GM12891 (cell line): ENCODE results near the gene COL4A2.

ENCODE experiments used
- DNase-seq: peaks from one replicate; pipeline ENCODE4 v3.0.0; 2011; ENCODE audit warnings: low spot score; ENCODE audit not compliant: insufficient read length
- FAIRE-seq: peaks from 2 replicates; lab custom pipeline; 2011; peaks lifted over from hg19 to GRCh38; lab: Jason Lieb, UNC
- PAX5 ChIP-seq: IDR thresholded peaks from 2 replicates; pipeline ENCODE4 v1.6.1; 2011; ENCODE audit warnings: low read length, moderate library complexity, mild to moderate bottlenecking; ENCODE audit not compliant: insufficient read depth, severe bottlenecking
- POLR2A ChIP-seq: IDR thresholded peaks from 2 replicates; pipeline ENCODE4 v1.6.1; 2011; ENCODE audit warnings: low read depth, low read length, control low read depth
- POLR2AphosphoS5 ChIP-seq: IDR thresholded peaks from 2 replicates; pipeline ENCODE4 v1.6.1; 2011; ENCODE audit warnings: low read depth, low read length, control low read depth
- POU2F2 ChIP-seq: IDR thresholded peaks from 2 replicates; pipeline ENCODE4 v1.6.1; 2011; ENCODE audit warnings: low read depth, mild to moderate bottlenecking, control low read depth, low read length, moderate library complexity
- SPI1 ChIP-seq: IDR thresholded peaks from 2 replicates; pipeline ENCODE4 v1.6.1; 2011; ENCODE audit warnings: low read depth, low read length, control low read depth
- TAF1 ChIP-seq: IDR thresholded peaks from 2 replicates; pipeline ENCODE4 v1.6.1; 2011; ENCODE audit warnings: low read depth, low read length, control low read depth

The COL4A2 gene

DNA sequence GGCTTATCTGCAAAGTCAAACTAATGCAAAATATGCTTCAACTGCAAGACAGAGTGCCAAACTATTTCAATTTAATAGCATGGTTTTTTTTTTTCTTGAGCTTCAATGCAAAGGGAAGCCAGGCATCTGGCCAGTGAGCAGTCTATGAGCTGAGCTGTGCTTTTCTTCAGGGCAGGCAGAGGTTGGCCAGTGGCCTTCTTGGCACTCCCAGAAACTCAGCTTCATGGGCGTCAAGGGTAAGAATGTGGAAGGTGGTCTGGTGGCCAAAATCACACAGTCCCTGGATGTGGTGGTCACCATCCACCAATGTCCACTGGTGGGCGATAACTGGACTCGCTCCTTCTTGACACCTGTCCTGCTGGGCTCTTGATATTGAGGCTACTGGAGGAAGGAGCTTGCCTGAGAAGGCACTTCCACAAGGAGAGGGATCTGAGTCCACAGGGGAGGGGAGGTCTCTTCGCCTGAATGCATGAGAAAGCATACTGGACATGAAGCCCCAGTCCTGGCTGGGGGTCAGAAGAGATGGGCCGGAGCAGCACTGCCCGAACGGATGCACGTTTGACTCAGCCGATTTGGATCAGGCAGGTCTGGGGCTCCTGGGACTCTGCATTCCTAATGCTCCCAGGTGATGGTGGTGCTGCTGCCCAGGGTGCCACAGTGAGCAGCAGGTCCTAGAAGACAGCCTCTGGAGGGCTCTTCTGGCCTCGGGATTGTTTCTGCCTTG is 17.1 kb downstream of the COL4A2 start:
- FAIRE-seq: no peak
- TF ChIP-seq POU2F2 (no peak), TAF1 (no peak), PAX5 (no peak), POLR2A (no peak), SPI1 (no peak), POLR2AphosphoS5 (no peak)
- DNase-seq: no peak

DNA sequence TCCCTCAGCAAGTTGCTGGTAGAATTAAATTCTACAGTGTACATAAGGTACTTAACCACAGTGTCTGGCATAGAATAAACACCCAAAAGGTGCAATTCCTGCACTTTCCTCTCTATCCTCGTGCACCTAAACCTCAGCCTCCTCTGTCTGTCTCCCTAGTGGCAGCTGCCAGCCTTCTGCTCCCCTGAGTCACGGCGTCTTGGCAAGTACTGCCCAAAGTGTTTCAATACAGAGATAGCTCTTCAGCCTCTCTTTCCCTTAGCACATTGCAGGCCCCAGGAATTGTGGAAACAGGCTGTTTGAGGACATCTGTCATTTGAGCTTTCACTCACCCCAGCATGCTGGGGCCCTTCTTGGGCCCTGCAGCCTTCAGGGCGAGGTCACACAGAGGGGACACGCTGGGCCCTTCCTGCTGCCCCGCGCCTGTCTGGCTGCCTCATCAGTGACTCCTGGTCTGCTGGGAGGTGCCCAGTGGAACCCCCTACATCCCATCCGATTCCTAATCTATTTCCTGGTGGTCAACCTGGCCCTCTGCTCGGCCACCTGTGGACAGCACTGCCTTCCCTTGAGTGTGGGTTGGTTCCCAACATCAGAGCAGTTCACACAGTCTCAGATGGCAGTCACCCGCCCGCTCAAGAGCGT is 19.3 kb downstream of the COL4A2 start:
- no peak for TF ChIP-seq POLR2A
- TF ChIP-seq POLR2AphosphoS5: no peak
- no peak for TF ChIP-seq SPI1
- TF ChIP-seq TAF1: no peak
- no peak for TF ChIP-seq POU2F2
- TF ChIP-seq PAX5: no peak
- no peak for FAIRE-seq

DNA sequence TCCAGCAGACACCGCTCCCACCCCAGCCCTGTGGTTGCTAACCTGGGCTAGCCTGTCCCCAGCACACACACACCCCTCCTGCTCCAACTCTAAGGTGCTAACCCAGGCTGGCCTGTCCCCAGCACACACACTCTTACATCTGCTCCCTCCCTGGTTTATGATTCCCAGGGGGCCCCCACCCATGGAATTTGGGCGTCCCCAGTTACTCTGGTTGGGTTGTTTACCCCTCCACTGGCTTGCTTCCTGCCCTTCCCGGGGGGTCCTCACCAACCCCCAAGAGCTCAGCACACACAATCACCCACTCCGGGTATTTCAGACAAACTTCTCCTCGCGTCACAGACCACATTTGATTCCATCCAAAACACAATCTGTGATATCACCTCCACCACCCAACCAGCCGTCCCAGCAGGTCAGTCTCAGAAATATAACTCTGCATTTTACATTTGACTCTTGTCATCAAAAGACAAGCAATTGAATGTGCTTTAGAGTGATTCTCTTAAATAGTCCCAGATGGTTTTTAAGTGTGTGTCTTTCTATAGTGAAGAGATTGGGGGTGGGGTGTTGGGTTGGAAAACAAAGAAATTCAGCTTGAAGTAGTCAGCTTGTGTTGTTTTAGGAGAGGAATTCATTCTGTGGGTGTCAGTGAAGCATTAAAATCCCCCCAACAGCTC is 20.1 kb downstream of the COL4A2 start:
- no peak for TF ChIP-seq POLR2AphosphoS5
- DNase-seq (no peak), FAIRE-seq (no peak)

More for the DNA sequence above, 19.3 kb downstream of the COL4A2 start:
- DNase-seq: no peak

DNA sequence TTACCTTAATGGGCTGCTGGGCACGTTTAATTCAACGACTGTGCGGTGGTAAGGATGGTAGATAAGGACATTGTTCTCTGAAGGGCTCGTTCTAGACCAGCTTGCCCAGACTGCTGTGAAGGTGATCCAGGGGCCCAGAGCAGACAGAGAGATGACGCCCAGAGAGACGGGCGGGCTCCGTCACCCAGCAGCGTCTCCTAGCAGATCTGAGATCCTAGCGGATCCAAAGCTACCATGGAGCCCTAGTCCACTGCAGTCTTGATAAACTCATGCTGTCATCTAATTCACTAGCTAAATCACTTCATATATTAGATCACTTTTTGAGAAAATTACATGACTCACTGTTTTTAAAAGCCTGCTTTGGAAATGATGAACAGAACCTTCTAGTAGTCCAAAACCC is 21.5 kb downstream of the COL4A2 start:
- FAIRE-seq (no peak), DNase-seq (no peak)
- TF ChIP-seq POU2F2 (no peak), POLR2AphosphoS5 (no peak), TAF1 (no peak), SPI1 (no peak), PAX5 (no peak), POLR2A (no peak)

DNA sequence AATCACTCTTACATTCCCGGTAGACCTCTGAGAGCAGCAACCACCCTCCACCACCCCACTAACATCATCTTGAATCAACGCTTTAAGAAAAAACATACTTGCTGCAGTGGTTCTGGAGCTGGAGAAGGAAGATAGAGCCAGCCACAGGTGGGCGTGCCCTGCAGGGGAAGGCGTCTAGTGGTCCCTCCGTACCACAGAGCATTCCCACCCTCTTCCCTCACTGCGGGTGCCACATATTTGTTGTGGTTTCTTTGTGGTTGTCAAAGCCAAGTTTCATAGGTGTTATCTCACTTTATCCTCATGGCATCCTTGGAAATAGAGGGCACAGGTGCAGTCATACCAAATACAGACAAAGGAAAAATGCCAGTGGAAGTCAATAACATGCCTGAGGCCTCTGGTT is 22.2 kb downstream of the COL4A2 start:
- FAIRE-seq (no peak), DNase-seq (no peak)
- TF ChIP-seq POU2F2 (no peak), POLR2AphosphoS5 (no peak), TAF1 (no peak), PAX5 (no peak), POLR2A (no peak), SPI1 (no peak)

DNA sequence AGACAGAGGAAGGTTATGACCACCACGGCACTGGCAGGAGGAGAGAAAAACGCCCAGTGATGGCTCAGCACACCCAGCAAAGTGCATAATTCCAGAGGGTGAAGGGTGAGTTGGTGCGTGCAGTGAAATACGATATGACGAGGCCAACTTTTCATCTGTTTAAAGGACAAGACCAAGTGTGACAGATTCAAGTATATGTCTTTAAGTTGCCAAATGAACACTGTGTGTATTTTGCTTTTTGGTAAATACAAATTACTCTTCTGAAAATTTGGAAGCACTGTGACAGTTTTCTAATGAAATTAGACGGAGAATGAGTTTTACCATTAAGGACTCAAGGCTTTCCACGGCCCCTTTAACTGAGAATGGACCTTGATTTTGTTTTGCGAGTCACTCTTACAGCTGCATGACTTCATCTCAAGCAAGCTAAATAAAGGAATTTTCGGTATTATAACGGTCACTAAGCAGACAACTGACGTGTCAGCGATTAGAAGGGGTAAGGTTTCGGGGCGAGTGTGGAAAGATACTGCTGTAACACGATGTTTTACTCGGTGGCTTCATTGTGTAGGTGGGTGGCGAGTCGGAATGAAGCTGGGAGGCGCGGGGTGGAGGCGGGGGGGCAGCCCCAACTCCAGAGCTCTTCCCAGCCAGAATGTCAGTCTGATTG is 22.8 kb downstream of the COL4A2 start:
- TF ChIP-seq PAX5 (no peak), TAF1 (no peak), POLR2AphosphoS5 (no peak), SPI1 (no peak)
- DNase-seq (no peak), FAIRE-seq (no peak)

DNA sequence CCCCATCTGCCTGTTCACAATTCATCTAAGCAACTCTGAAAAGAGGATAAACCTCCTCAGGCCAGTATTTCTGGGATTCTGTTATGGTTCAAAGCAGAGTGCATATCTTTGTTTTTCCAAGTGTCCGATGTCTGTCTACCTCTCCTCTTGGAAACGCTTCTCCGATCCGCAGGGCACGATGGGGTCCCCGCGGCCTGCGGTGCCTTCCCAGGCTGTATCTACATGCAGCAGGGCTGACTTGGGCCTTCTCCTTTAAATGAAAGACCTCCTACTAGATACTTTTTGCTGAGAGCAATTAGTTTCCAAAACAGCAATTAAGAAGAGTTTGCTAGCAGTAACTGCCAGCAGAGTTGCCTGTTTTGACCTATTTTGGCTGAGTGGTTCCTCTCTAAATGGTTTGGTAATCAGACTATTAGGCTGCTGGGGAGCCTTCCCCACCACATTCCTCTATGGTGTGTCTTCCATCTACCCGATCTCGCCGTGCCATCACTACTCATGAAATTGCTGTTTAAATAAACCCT is 23.5 kb downstream of the COL4A2 start:
- no peak for TF ChIP-seq PAX5
- TF ChIP-seq POLR2AphosphoS5: no peak
- no peak for TF ChIP-seq POLR2A
- TF ChIP-seq TAF1: no peak
- no peak for TF ChIP-seq SPI1
- TF ChIP-seq POU2F2: no peak
- no peak for FAIRE-seq
- DNase-seq: no peak

DNA sequence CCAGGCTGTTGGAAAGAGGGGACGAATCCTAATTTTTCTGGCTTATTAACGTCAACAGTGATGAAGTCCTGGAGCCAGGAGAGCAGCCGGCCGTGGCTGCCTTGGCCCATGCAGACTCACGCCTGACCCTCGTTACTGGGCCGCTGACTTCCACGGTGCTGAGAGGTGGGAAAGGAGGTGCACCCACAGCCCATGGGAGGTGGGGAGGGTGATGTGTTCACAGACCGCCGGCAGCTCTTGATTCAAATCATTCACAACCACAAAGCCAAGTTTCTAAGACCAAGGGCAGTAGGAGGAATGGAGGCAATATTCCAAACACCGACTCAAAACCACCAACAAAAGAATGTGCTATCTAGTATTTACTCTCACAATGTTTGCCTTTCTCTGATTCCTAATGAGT is 24.3 kb downstream of the COL4A2 start:
- DNase-seq (no peak), FAIRE-seq (no peak)
- TF ChIP-seq POLR2AphosphoS5 (no peak), TAF1 (no peak), SPI1 (no peak), POU2F2 (no peak), PAX5 (no peak), POLR2A (no peak)

DNA sequence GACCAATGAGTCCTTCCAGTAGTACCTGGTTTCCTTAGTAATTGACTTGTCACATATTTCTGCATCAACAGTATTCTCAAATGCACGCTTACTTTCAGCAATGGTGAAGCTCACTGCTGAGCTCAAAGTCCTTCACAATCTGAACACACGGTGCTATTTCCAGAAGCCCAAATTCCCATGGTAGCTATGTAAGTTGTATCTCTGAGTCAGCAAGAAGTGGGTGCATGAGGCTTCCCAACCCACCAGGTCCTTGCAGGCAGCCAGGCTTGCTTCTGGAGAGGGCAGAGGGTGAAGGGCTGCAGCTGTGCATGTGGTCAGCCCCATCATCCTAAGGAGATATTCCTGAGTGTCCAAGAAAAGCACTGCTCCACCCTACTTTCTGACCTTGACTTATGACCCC is 25.7 kb downstream of the COL4A2 start:
- no peak for FAIRE-seq

More for the DNA sequence above, 25.7 kb downstream of the COL4A2 start:
- TF ChIP-seq TAF1 (no peak), PAX5 (no peak), SPI1 (no peak), POLR2AphosphoS5 (no peak), POU2F2 (no peak), POLR2A (no peak)
- DNase-seq: no peak
